Gastroesophageal sphincter (tissue), 3 donors: ENCODE results near the gene TBC1D5.

Source experiments
- CTCF ChIP-seq, 4 experiments: fragments of 200-600 bp in 2 of 4; fragments of 450-650 bp in 2 of 4; sonication (generic) in 1 of 4; IDR thresholded peaks; one replicate each; pipeline ENCODE4 v1.5.1; 2017 to 2019; ENCODE audit warnings: antibody characterized with exemption in 4 of 4, mild to moderate bottlenecking in 2 of 4, moderate library complexity in 2 of 4
- EP300 ChIP-seq: sonication (generic); formaldehyde crosslinking; IDR thresholded peaks from one replicate; pipeline ENCODE4 v1.6.1; 2017; ENCODE audit warnings: antibody characterized with exemption, mild to moderate bottlenecking
- POLR2A ChIP-seq, 2 donors: fragments of 450-650 bp; IDR thresholded peaks; one replicate each; pipeline ENCODE4 v1.6.1; 2017; ENCODE audit warnings: antibody characterized with exemption in 2 of 2, mild to moderate bottlenecking in 2 of 2, moderate library complexity in 1 of 2
- POLR2AphosphoS5 ChIP-seq: sonication (generic); formaldehyde crosslinking; IDR thresholded peaks from one replicate; pipeline ENCODE4 v1.6.1; 2017; ENCODE audit warnings: antibody characterized with exemption

DNA sequence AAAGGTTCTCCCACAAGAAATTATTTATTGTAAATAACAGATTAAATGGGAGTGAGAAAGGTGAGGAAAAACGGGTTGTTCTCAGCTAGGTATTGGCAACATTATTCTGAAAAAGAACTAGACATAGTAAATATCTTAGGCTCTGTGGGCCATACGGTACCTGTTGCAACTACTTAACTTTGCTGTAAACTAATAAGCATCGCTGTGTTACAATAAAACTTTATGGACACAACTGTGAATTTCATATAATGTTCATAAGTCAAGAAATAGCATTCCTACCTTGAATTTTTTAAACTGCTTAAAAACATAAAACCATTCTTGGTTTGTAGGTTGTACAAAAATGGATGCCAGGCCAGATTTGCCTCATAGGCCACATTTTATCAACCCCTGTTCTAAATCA lies 183.9 kb downstream of the TBC1D5 start:
- TF ChIP-seq EP300 (no peak), POLR2A (IDR thresholded peaks at IDR 0.05) (no peak), CTCF (IDR thresholded peaks at IDR 0.05) (no peak), POLR2AphosphoS5 (no peak)
